GM23248 (cell line): ENCODE measurements around the gene RPS6KC1. TPM values are rescaled to one million over a fixed set of nuclear protein-coding genes. Genes with fewer than 3 reads are reported as not detected.

Experiments used
- DNase-seq: peaks from one replicate; pipeline ENCODE4 v3.0.0-alpha.2; 2015
- H2AFZ ChIP-seq: fragments of 200-600 bp; sonication (generic); 2 replicates; pipeline ENCODE4 v1.6.1; 2016; ENCODE audit warnings: antibody characterized with exemption
- H3F3A ChIP-seq: fragments of 200-600 bp; sonication (generic); 2 replicates; pipeline ENCODE4 v1.6.1; 2016; ENCODE audit warnings: mild to moderate bottlenecking, antibody characterized with exemption, mixed run types; ENCODE audit not compliant: insufficient read depth
- H3K27ac ChIP-seq: fragments of 200-600 bp; sonication (generic); 2 replicates; pipeline ENCODE4 v1.5.1; 2016; ENCODE audit warnings: mild to moderate bottlenecking
- H3K27me3 ChIP-seq: fragments of 200-600 bp; sonication (generic); replicated peaks from 2 replicates; pipeline ENCODE4 v1.6.1; 2016; ENCODE audit warnings: mild to moderate bottlenecking; ENCODE audit not compliant: insufficient read depth
- H3K36me3 ChIP-seq: fragments of 200-600 bp; sonication (generic); 2 replicates; pipeline ENCODE4 v1.6.1; 2016; ENCODE audit warnings: low read depth, mild to moderate bottlenecking
- H3K4me1 ChIP-seq: fragments of 200-600 bp; sonication (generic); 2 replicates; pipeline ENCODE4 v1.6.1; 2016; ENCODE audit warnings: mild to moderate bottlenecking; ENCODE audit not compliant: insufficient read depth
- H3K4me2 ChIP-seq: fragments of 200-600 bp; sonication (generic); one replicate; pipeline ENCODE4 v1.6.1; 2016; ENCODE audit warnings: mild to moderate bottlenecking; ENCODE audit not compliant: unreplicated experiment
- H3K4me3 ChIP-seq: fragments of 200-600 bp; sonication (generic); 2 replicates; pipeline ENCODE4 v1.5.1; 2016; ENCODE audit warnings: mild to moderate bottlenecking
- H3K79me2 ChIP-seq: fragments of 200-600 bp; sonication (generic); 2 replicates; pipeline ENCODE4 v1.6.1; 2016; ENCODE audit warnings: mild to moderate bottlenecking; ENCODE audit not compliant: insufficient read depth
- H3K9ac ChIP-seq: fragments of 200-600 bp; sonication (generic); 2 replicates; pipeline ENCODE4 v1.6.1; 2016; ENCODE audit warnings: mild to moderate bottlenecking
- H3K9me2 ChIP-seq: fragments of 200-600 bp; sonication (generic); 2 replicates; pipeline ENCODE4 v1.6.1; 2016; ENCODE audit warnings: mixed run types, mild to moderate bottlenecking, moderate library complexity; ENCODE audit not compliant: insufficient read depth
- H3K9me3 ChIP-seq: fragments of 200-600 bp; sonication (generic); one replicate; pipeline ENCODE4 v1.6.1; 2017; ENCODE audit warnings: low read depth
- H4K20me1 ChIP-seq: fragments of 200-600 bp; sonication (generic); 2 replicates; pipeline ENCODE4 v1.6.0; 2016; ENCODE audit not compliant: insufficient read depth
- EZH2 ChIP-seq: fragments of 200-600 bp; sonication (generic); IDR thresholded peaks from 2 replicates; pipeline ENCODE4 v1.6.1; 2018; ENCODE audit warnings: antibody characterized with exemption, mild to moderate bottlenecking; ENCODE audit not compliant: insufficient read depth, poor library complexity, severe bottlenecking
- EZH2phosphoT487 ChIP-seq: fragments of 200-600 bp; sonication (generic); IDR thresholded peaks from 2 replicates; pipeline ENCODE4 v1.6.1; 2018; ENCODE audit warnings: antibody characterized with exemption, moderate library complexity, mild to moderate bottlenecking, low read depth; ENCODE audit not compliant: insufficient read depth
- WGBS, 2 experiments: methylation state at CpG; one replicate each; pipeline ENCODE4 v1.1.6; 2015 to 2017; ENCODE audit warnings: low lambda C conversion rate in 2 of 2, low coverage in 1 of 2; ENCODE audit errors: missing lambda C conversion rate in 2 of 2; 5-methylcytosine and 5-hydroxymethylcytosine counted together
- in situ Hi-C: fragments of 300-500 bp; cut with MboI; formaldehyde crosslinking; loops from 2 replicates; pipeline ENCODE4 v1.15.0; 2020
- polyA plus RNA-seq: library from polyadenylated mRNA; unstranded; fragments of >200 nt; fragmentation: Nextera tagmentation; extraction: Ambion mirVana; gene quantifications from 2 replicates; pipeline ENCODE4 v1.2.1, GENCODE V29; 2016
- total RNA-seq: library from RNA; depleted of rRNA; stranded (reverse); fragments of >200 nt; shearing (Covaris generic); gene quantifications from 2 replicates; pipeline ENCODE4 v1.2.3, GENCODE V29; 2014

The RPS6KC1 gene
- total and polyA plus RNA-seq, 2 experiments from 2014 or later: 16.4 to 16.8 TPM

GRCh38 chr1:213123536-213123935 lies 72.5 kb downstream of the RPS6KC1 start:
- H2AFZ ChIP-seq: no peak overlapping the region
- H3K79me2 ChIP-seq: peaks cover 39% of the 10 kb centered on the region
- TF ChIP-seq EZH2 (no peak), EZH2phosphoT487 (no peak)
- H3K27ac ChIP-seq: no peak overlapping the region
- H3K4me1 ChIP-seq: peaks cover 42% of the 10 kb centered on the region
- H3K9me2 ChIP-seq: no peaks in the 10 kb centered on the region
- H3K27me3 ChIP-seq: no peaks in the 10 kb centered on the region
- 82 to 87% methylated on average over 2 of the region's 2 CpGs for WGBS, 2 experiments
- H4K20me1 ChIP-seq: no peaks in the 10 kb centered on the region
- H3K4me3 ChIP-seq: no peak overlapping the region
- H3K4me2 ChIP-seq: peak overlapping the region; percentile 4
- peak; percentile 82 for DNase-seq
- H3K36me3 ChIP-seq: no peaks in the 10 kb centered on the region
- H3F3A ChIP-seq: peaks cover 26% of the 10 kb centered on the region
- H3K9me3 ChIP-seq: no peaks in the 10 kb centered on the region
- H3K9ac ChIP-seq: no peak overlapping the region
- in situ Hi-C loops: loop anchor here (10.0 kb wide), 1 partner anchor 991 kb away; no protein-coding TSS in a partner anchor

GRCh38 chr1:213124590-213124989 lies 73.5 kb downstream of the RPS6KC1 start:
- no peak for DNase-seq
- TF ChIP-seq EZH2 (no peak), EZH2phosphoT487 (no peak)
- Histone ChIP-seq H3K9me2 (no peaks in the 10 kb centered on the region), H3K9ac (no peak overlapping the region), H3K79me2 (peaks cover 37% of the 10 kb centered on the region; the same call in 1 of the 2 replicates), H3K4me1 (peaks cover 41% of the 10 kb centered on the region), H3F3A (peaks cover 26% of the 10 kb centered on the region), H3K4me2 (no peak overlapping the region), H3K36me3 (no peaks in the 10 kb centered on the region), H4K20me1 (no peaks in the 10 kb centered on the region), H3K4me3 (no peak overlapping the region), H3K27ac (no peak overlapping the region), H3K27me3 (no peaks in the 10 kb centered on the region), H3K9me3 (no peaks in the 10 kb centered on the region), H2AFZ (no peak overlapping the region)
- WGBS, 2 experiments: 88 to 92% methylated on average over 5 of the region's 5 CpGs
- in situ Hi-C loops: loop anchor here (10.0 kb wide), 1 partner anchor 990 kb away; no protein-coding TSS in a partner anchor

- no peak overlapping the region for H3K27ac ChIP-seq
- H4K20me1 ChIP-seq: no peaks in the 10 kb centered on the region; the same call in 1 of the 2 replicates
- peaks cover 30% of the 10 kb centered on the region for H3K4me1 ChIP-seq
- H3K4me2 ChIP-seq: no peak overlapping the region
- H3K4me3 ChIP-seq: no peak overlapping the region
- peaks cover 42% of the 10 kb centered on the region; the same call in 1 of the 2 replicates for H3K79me2 ChIP-seq
- 90 to 100% methylated on average over 2 of the region's 2 CpGs for WGBS, 2 experiments
- no peaks in the 10 kb centered on the region for H3K27me3 ChIP-seq
- peaks cover 17% of the 10 kb centered on the region for H3F3A ChIP-seq
- no peak overlapping the region for H3K9ac ChIP-seq
- no peaks in the 10 kb centered on the region for H3K9me3 ChIP-seq
- H2AFZ ChIP-seq: no peak overlapping the region
- TF ChIP-seq EZH2phosphoT487 (no peak), EZH2 (no peak)
- no peaks in the 10 kb centered on the region for H3K36me3 ChIP-seq
- no peak for DNase-seq
- in situ Hi-C loops: loop anchor here (10.0 kb wide), 1 partner anchor 989 kb away; no protein-coding TSS in a partner anchor
- H3K9me2 ChIP-seq: no peaks in the 10 kb centered on the region
Measured at GRCh38 chr1:213125643-213126042, 74.6 kb downstream of the RPS6KC1 start.

GRCh38 chr1:213127074-213127473 lies 76.0 kb downstream of the RPS6KC1 start:
- Histone ChIP-seq H3K9me3 (no peaks in the 10 kb centered on the region), H3K9me2 (no peaks in the 10 kb centered on the region), H3K9ac (no peak overlapping the region), H3K4me3 (no peak overlapping the region), H3K4me2 (peak overlapping the region; percentile 16), H3K36me3 (no peaks in the 10 kb centered on the region), H2AFZ (no peak overlapping the region), H4K20me1 (no peaks in the 10 kb centered on the region; the same call in 1 of the 2 replicates), H3K27me3 (no peaks in the 10 kb centered on the region), H3K79me2 (peaks cover 39% of the 10 kb centered on the region; the same call in 1 of the 2 replicates), H3K27ac (peak overlapping the region; percentile 9; the same call in 1 of the 2 replicates), H3K4me1 (peaks cover 26% of the 10 kb centered on the region), H3F3A (peaks cover 14% of the 10 kb centered on the region)
- in situ Hi-C loops: loop anchor here (10.0 kb wide), 1 partner anchor 988 kb away; no protein-coding TSS in a partner anchor
- peak; percentile 54 for DNase-seq
- WGBS, 2 experiments: 26 to 42% methylated on average over 1 of the region's 1 CpG
- TF ChIP-seq EZH2phosphoT487 (no peak), EZH2 (no peak)
